Upper lobe of left lung (tissue), 4 donors: ENCODE results near the gene C1QTNF3.

Source experiments
- CTCF ChIP-seq, 6 experiments: fragments of 450-650 bp in 4 of 6; fragments of 200-600 bp in 2 of 6; sonication (generic) in 2 of 6; IDR thresholded peaks; one replicate each; pipeline ENCODE4 v1.5.1; 2016 to 2019; ENCODE audit warnings: antibody characterized with exemption in 6 of 6
- EP300 ChIP-seq, 4 donors: sonication (generic); formaldehyde crosslinking; IDR thresholded peaks; one replicate each; pipeline ENCODE4 v1.5.1; 2017; ENCODE audit warnings: antibody characterized with exemption in 4 of 4, control low read depth in 2 of 4
- POLR2A ChIP-seq, 4 donors: fragments of 450-650 bp; IDR thresholded peaks; one replicate each; pipeline ENCODE4 v1.5.1; 2016 to 2017; ENCODE audit warnings: antibody characterized with exemption in 4 of 4, mild to moderate bottlenecking in 2 of 4

- TF ChIP-seq POLR2A (IDR thresholded peaks at IDR 0.05) (no peak), CTCF (IDR thresholded peaks at IDR 0.05) (no peak), EP300 (IDR thresholded peaks at IDR 0.05) (no peak)
Observed at GRCh38 chr5:33981408-33982162, 61.4 kb downstream of the C1QTNF3 start.
